Measurements from ENCODE around the gene CWC15. TPM values are rescaled to one million over a fixed set of nuclear protein-coding genes. Genes with fewer than 3 reads are reported as not detected.
"Not testable (repeated sequence)": the region's sequence is repeated elsewhere in the genome, so short reads cannot be mapped to it uniquely, and the experiment has no call there.

CWC15 gene
- 10 to 100 TPM; 74.7 to 85.0 TPM for total RNA-seq

GRCh38 chr11:94973099-94973968, at the start of gene CWC15, which contains the start of gene KDM4D:
CWC15 (minus strand) TSS chr11:94973556; CDS start chr11:94972185, 1,371 bp downstream.
KDM4D (plus strand) TSS chr11:94973709; CDS start chr11:94997373, 23,664 bp downstream.
- H3K4me1 Mint-ChIP-seq, result peaks cover 27% of the 10 kb centered on the region
- peak within 1 kb of the TSS; percentile 84 for H3K4me3 Mint-ChIP-seq
- ChIA-PET POLR2A (interaction anchor here (0.6 to 1.2 kb wide), 4 partner anchors 94 to 845 kb away, joined by 3 to 8 read pairs (median 4); partner anchors contain the start of genes FAM76B, PANX1 and SRSF8), CTCF (interaction anchor here (0.8 to 2.4 kb wide), 10 partner anchors 9 to 259 kb away, joined by 3 to 9 read pairs (median 3); partner anchors contain the start of gene SRSF8)
- H3K27ac Mint-ChIP-seq, result peak within 1 kb of the TSS; percentile 94
- H3K9me3 Mint-ChIP-seq (ENCODE audit: low read depth), result no peaks in the 10 kb centered on the region
- peaks cover 24% of the 10 kb centered on the region for H3K36me3 Mint-ChIP-seq (ENCODE audit: low read depth)
- ATAC-seq (peak; percentile 99), DNase-seq (peak; percentile 97)
- no peaks in the 10 kb centered on the region for H3K27me3 Mint-ChIP-seq
- intact Hi-C loops (cut with DNase I, micrococcal nuclease), result loop anchor here (1.0 to 5.0 kb wide), 11 partner anchors 95 to 1417 kb away; partner anchors contain the start of genes CEP57 (in 2 of the 2), ENDOD1 (in 2 of the 2), JRKL (in 1 of the 2) and MED17 (in 1 of the 2)

GRCh38 chr11:95021468-95021867, 48.1 kb upstream of the CWC15 start:
- ATAC-seq; H3K4me3 Mint-ChIP-seq; DNase-seq; H3K9me3 Mint-ChIP-seq (ENCODE audit: low read depth); H3K36me3 Mint-ChIP-seq (ENCODE audit: low read depth); H3K4me1 Mint-ChIP-seq; H3K27ac Mint-ChIP-seq; intact Hi-C loops (cut with DNase I, micrococcal nuclease); CTCF ChIA-PET; H3K27me3 Mint-ChIP-seq; POLR2A ChIA-PET: not testable (repeated sequence)

GRCh38 chr11:95016139-95016538, 42.8 kb upstream of the CWC15 start:
- DNase-seq (no peak), ATAC-seq (no peak)
- CTCF ChIA-PET, result no interaction called here
- Mint-ChIP-seq H3K27me3 (peaks cover 4% of the 10 kb centered on the region), H3K4me3 (no peak overlapping the region), H3K9me3 (ENCODE audit: low read depth) (no peaks in the 10 kb centered on the region), H3K4me1 (no peaks in the 10 kb centered on the region), H3K36me3 (ENCODE audit: low read depth) (no peaks in the 10 kb centered on the region), H3K27ac (no peak overlapping the region)
- intact Hi-C loops (cut with DNase I, micrococcal nuclease), result no loop called here
- POLR2A ChIA-PET, result no interaction called here

GRCh38 chr11:95014184-95014821, 40.9 kb upstream of the CWC15 start:
- peaks cover 5% of the 10 kb centered on the region for H3K27me3 Mint-ChIP-seq
- H3K36me3 Mint-ChIP-seq (ENCODE audit: low read depth), result no peaks in the 10 kb centered on the region
- ChIA-PET CTCF (no interaction called here), POLR2A (no interaction called here)
- no peak for ATAC-seq
- H3K4me1 Mint-ChIP-seq, result no peaks in the 10 kb centered on the region
- intact Hi-C loops (cut with DNase I, micrococcal nuclease), result no loop called here
- DNase-seq, result no peak
- no peak overlapping the region for H3K27ac Mint-ChIP-seq
- no peak overlapping the region for H3K4me3 Mint-ChIP-seq
- no peaks in the 10 kb centered on the region for H3K9me3 Mint-ChIP-seq (ENCODE audit: low read depth)

GRCh38 chr11:95011376-95011775, 38.0 kb upstream of the CWC15 start:
- intact Hi-C loops (cut with DNase I, micrococcal nuclease), result no loop called here

GRCh38 chr11:95005642-95006041, 32.3 kb upstream of the CWC15 start:
- no peaks in the 10 kb centered on the region for H3K9me3 Mint-ChIP-seq (ENCODE audit: low read depth)
- ATAC-seq (no peak), DNase-seq (no peak)
- CTCF ChIA-PET, result no interaction called here
- H3K4me3 Mint-ChIP-seq, result no peak overlapping the region
- POLR2A ChIA-PET, result no interaction called here
- intact Hi-C loops (cut with DNase I, micrococcal nuclease), result no loop called here
- H3K27me3 Mint-ChIP-seq, result peaks cover 7% of the 10 kb centered on the region
- no peak overlapping the region for H3K27ac Mint-ChIP-seq
- no peaks in the 10 kb centered on the region for H3K36me3 Mint-ChIP-seq (ENCODE audit: low read depth)
- H3K4me1 Mint-ChIP-seq, result no peaks in the 10 kb centered on the region

More at GRCh38 chr11:95011376-95011775, 38.0 kb upstream of the CWC15 start:
- Mint-ChIP-seq H3K27me3 (peaks cover 6% of the 10 kb centered on the region), H3K27ac (no peak overlapping the region), H3K4me1 (no peaks in the 10 kb centered on the region), H3K36me3 (ENCODE audit: low read depth) (no peaks in the 10 kb centered on the region), H3K4me3 (no peak overlapping the region), H3K9me3 (ENCODE audit: low read depth) (no peaks in the 10 kb centered on the region)
- ChIA-PET CTCF (no interaction called here), POLR2A (no interaction called here)
- DNase-seq (no peak), ATAC-seq (no peak)

- Mint-ChIP-seq H3K9me3 (ENCODE audit: low read depth) (no peaks in the 10 kb centered on the region), H3K27me3 (peaks cover 5% of the 10 kb centered on the region), H3K36me3 (ENCODE audit: low read depth) (no peaks in the 10 kb centered on the region), H3K4me1 (no peaks in the 10 kb centered on the region), H3K4me3 (no peak overlapping the region), H3K27ac (no peak overlapping the region)
- ATAC-seq, result no peak
- POLR2A ChIA-PET, result no interaction called here
- DNase-seq, result no peak
- intact Hi-C loops (cut with DNase I, micrococcal nuclease), result no loop called here
- CTCF ChIA-PET, result no interaction called here
Measured at GRCh38 chr11:95003716-95004115, 30.4 kb upstream of the CWC15 start.

- Mint-ChIP-seq H3K27ac (no peak overlapping the region), H3K4me1 (no peaks in the 10 kb centered on the region), H3K36me3 (ENCODE audit: low read depth) (no peaks in the 10 kb centered on the region), H3K4me3 (no peak overlapping the region), H3K27me3 (peaks cover 2% of the 10 kb centered on the region), H3K9me3 (ENCODE audit: low read depth) (no peaks in the 10 kb centered on the region)
- POLR2A ChIA-PET, result no interaction called here
- ATAC-seq (no peak), DNase-seq (no peak)
- intact Hi-C loops (cut with DNase I, micrococcal nuclease), result no loop called here
- CTCF ChIA-PET, result no interaction called here
Measured at GRCh38 chr11:94998285-94998684, 24.9 kb upstream of the CWC15 start.

GRCh38 chr11:94997437-94997836, 24.1 kb upstream of the CWC15 start:
- ChIA-PET POLR2A (no interaction called here), CTCF (no interaction called here)
- H3K27ac Mint-ChIP-seq, result no peak overlapping the region
- H3K4me1 Mint-ChIP-seq, result no peaks in the 10 kb centered on the region
- ATAC-seq (no peak), DNase-seq (no peak)
- no peak overlapping the region for H3K4me3 Mint-ChIP-seq
- intact Hi-C loops (cut with DNase I, micrococcal nuclease), result no loop called here
- H3K27me3 Mint-ChIP-seq, result peaks cover 2% of the 10 kb centered on the region
- H3K9me3 Mint-ChIP-seq (ENCODE audit: low read depth), result no peaks in the 10 kb centered on the region
- no peaks in the 10 kb centered on the region for H3K36me3 Mint-ChIP-seq (ENCODE audit: low read depth)

- Mint-ChIP-seq H3K4me1 (peaks cover 4% of the 10 kb centered on the region), H3K4me3 (no peak overlapping the region)
Measured at GRCh38 chr11:94993400-94993943, 20.1 kb upstream of the CWC15 start.

GRCh38 chr11:94988748-94989147, 15.4 kb upstream of the CWC15 start:
- no peaks in the 10 kb centered on the region for H3K9me3 Mint-ChIP-seq (ENCODE audit: low read depth)
- H3K27me3 Mint-ChIP-seq, result peaks cover 21% of the 10 kb centered on the region
- POLR2A ChIA-PET, result no interaction called here
- intact Hi-C loops (cut with DNase I, micrococcal nuclease), result no loop called here
- H3K27ac Mint-ChIP-seq, result no peak overlapping the region
- no peaks in the 10 kb centered on the region for H3K36me3 Mint-ChIP-seq (ENCODE audit: low read depth)
- peak; percentile 57 for ATAC-seq
- CTCF ChIA-PET, result no interaction called here
- no peak overlapping the region for H3K4me3 Mint-ChIP-seq
- peaks cover 4% of the 10 kb centered on the region for H3K4me1 Mint-ChIP-seq
- DNase-seq, result no peak

More at GRCh38 chr11:94993400-94993943, 20.1 kb upstream of the CWC15 start:
- Mint-ChIP-seq H3K9me3 (ENCODE audit: low read depth) (no peaks in the 10 kb centered on the region), H3K27me3 (peaks cover 13% of the 10 kb centered on the region), H3K36me3 (ENCODE audit: low read depth) (no peaks in the 10 kb centered on the region), H3K27ac (no peak overlapping the region)
- ChIA-PET POLR2A (no interaction called here), CTCF (interaction anchor here (1.0 kb wide), 1 partner anchor 17 kb away, joined by 3 read pairs; no protein-coding TSS in a partner anchor)
- DNase-seq, result no peak
- no peak for ATAC-seq
- intact Hi-C loops (cut with DNase I, micrococcal nuclease), result no loop called here

All from activated CD4-positive, alpha-beta T cell treated with anti-CD3 and anti-CD28 coated beads for 36 hours (primary cell).